DND-41 (cell line): ENCODE measurements around the gene MYBBP1A.

Experiments used
- CTCF ChIP-seq: IDR thresholded peaks from 2 replicates; pipeline ENCODE4 v1.5.1; 2012; ENCODE audit warnings: borderline replicate concordance, low read length, moderate library complexity, mild to moderate bottlenecking; ENCODE audit not compliant: poor library complexity, severe bottlenecking; ENCODE audit errors: extremely low read depth
- EZH2 ChIP-seq: IDR thresholded peaks from 3 replicates; pipeline ENCODE4 v1.6.1; 2012; ENCODE audit warnings: borderline replicate concordance, low read depth, mild to moderate bottlenecking, moderate library complexity, low read length, inconsistent platforms; ENCODE audit not compliant: severe bottlenecking

GRCh38 chr17:4504188-4504587 lies 51.0 kb downstream of the MYBBP1A start:
- no peak for TF ChIP-seq CTCF
- TF ChIP-seq EZH2: no peak
